Heart left ventricle (tissue), 13 donors: ENCODE results near the gene ZBTB18.

Experiments
- CTCF ChIP-seq, 12 donors: fragments of 200-600 bp; sonication (generic) in 4 of 12; IDR thresholded peaks; one replicate each; pipeline versions ENCODE4 v1.5.0 to v1.8.0; 2018 to 2022; ENCODE audit warnings: antibody characterized with exemption in 12 of 12, mild to moderate bottlenecking in 5 of 12
- POLR2A ChIP-seq, 2 donors: fragments of 450-650 bp; IDR thresholded peaks; one replicate each; pipeline ENCODE4 v1.6.1; 2017; ENCODE audit warnings: antibody characterized with exemption in 2 of 2, mild to moderate bottlenecking in 2 of 2, moderate library complexity in 2 of 2
- donor health status: ischemic (EF 13 %, LVEDD 7.1; RV severe dilation, severe dysfunction).
- donor health status: DM: no; HTN: yes; CAD: no.
- donor health status: DM: no; HTN: no; CAD: no.
- donor health status: ischemic (EF 25% LVEDD 6.9; RV normal size, moderate dysfunction).
- donor health status: ischemic (EF 25% LVEDD 5.7; RV mildly dilated, moderate dysfunction).
- donor health status: ischemic (EF 35%, LVEDD 5.7; RV mildly dilated, moderate dysfunction).
- donor health status: nonischemic (EF 11% LVEDD 7.7; RV severe dilation, severe dysfunction).
- donor health status: DM: yes; HTN: yes; CAD: no.
- donor health status: PGD.
- donor health status: ischemic (EF 29% LVEDD 5.4; RV normal size, mild dysfunction).
- donor health status: nonischemic (EF 23%, LVEDD 6.1; RV moderate dilation, normal function).

- TF ChIP-seq CTCF (IDR thresholded peaks at IDR 0.05) (no peak), POLR2A (IDR thresholded peaks at IDR 0.05) (no peak)
Observed at GRCh38 chr1:244074559-244075171, 23.6 kb downstream of the ZBTB18 start.
